GM18498 (cell line): ENCODE measurements around the gene MTG2.

ENCODE experiments used
- ATAC-seq: cut with Tn5 transposase; IDR thresholded peaks from one replicate; pipeline ENCODE4 v1.9.1; 2021; ENCODE audit warnings: mild to moderate bottlenecking, moderate library complexity; ENCODE audit not compliant: unreplicated experiment

MTG2 gene

GRCh38 chr20:62219101-62219991, 36.5 kb downstream of the MTG2 start:
- ATAC-seq, result no peak

- peak; percentile 47 for ATAC-seq
Measured at GRCh38 chr20:62219992-62220665, 37.3 kb downstream of the MTG2 start, which contains the start of gene HRH3. Gene HRH3 (minus strand): TSS chr20:62220278. CDS start chr20:62219970, 308 bp downstream.

- ATAC-seq, result no peak
Measured at GRCh38 chr20:62220666-62221568, 38.1 kb downstream of the MTG2 start.

- ATAC-seq, result no peak
Measured at GRCh38 chr20:62222266-62222850, 39.5 kb downstream of the MTG2 start.

DNA sequence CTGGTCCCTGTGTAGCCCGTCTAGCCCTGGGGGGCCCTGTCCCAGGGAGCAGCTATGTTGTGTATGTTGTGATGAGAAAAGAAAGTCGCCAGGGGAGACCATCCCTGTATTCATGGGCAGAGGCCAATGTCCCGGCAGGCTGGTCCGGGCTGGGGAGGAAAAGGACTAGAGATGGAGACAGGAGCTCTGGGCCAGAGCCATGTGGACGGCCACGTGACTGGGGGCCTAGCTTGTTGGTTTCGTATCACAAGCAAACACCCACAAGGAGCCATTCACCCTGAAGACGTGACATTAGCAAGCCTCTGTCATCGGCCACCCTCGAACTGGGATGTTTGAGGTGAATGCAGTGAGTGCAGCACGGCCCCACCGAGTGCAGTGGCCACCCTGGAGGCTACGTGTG, 40.1 kb downstream of the MTG2 start:
- ATAC-seq, result no peak

DNA sequence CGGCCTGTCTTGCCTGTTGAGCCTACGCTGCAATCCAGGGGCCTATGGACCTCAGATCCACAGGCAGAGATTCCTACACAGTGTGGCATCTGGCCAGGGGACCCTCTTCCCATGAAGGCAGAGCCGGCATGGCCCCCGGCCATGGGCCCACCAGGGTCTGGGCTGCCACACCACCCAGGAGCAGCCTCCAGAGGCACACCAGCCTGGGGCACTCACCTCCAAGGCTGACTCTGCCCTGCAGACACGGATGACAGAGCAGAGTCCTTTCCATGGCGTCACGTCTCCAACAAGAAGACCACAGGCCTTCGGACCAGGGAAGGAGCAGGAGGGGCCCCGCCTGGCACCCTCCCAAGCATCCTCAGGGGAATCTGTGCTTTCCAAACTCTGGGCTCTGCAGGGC, 40.7 kb downstream of the MTG2 start:
- ATAC-seq, result no peak

GRCh38 chr20:62224113-62224855, 41.5 kb downstream of the MTG2 start:
- no peak for ATAC-seq

GRCh38 chr20:62225026-62225425, 42.2 kb downstream of the MTG2 start:
- ATAC-seq, result no peak

GRCh38 chr20:62225820-62226635, 43.2 kb downstream of the MTG2 start:
- no peak for ATAC-seq

DNA sequence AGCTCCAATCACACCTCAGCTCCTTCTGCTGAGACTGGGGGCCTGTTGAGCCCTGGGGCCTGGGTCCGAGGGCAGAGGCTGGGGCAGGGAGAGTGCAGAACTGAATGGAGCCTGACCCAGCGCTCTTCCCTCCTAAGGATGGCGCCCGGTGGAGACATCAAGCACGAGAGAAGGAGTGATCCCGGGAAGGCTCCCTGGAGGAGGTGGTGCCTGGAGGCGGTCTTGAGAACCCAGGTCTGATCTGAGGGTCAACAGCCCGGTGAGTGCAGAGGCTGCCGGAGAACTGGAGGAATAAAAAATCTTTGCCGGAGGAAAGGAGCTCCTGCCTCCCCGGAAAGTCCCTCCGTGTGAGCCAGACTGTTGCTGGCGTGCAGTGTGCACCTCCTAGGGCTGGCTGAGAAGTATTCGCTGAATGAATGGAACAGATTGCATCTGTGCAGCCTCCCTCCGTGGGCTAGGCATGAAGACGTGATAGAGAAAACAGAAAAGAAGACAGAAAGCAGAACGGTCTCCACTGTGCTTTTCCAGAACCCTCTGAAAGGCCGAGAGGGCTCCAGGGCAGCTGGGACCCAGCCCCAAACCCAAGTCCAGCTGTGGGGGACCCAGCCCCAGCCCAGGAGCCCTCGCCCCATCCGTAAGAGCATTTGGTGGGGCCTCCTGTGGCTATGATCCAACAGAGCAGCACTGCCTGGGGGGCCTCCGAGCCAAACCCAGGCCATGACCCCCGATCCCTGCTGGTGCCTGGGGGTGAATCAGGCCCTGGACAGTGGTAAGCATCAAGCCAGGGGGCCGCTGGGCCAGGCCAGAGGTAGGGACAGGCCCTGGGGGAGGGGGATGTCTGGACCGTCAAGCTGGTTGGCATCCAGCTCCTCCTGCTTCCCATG, 44.1 kb downstream of the MTG2 start:
- no peak for ATAC-seq

DNA sequence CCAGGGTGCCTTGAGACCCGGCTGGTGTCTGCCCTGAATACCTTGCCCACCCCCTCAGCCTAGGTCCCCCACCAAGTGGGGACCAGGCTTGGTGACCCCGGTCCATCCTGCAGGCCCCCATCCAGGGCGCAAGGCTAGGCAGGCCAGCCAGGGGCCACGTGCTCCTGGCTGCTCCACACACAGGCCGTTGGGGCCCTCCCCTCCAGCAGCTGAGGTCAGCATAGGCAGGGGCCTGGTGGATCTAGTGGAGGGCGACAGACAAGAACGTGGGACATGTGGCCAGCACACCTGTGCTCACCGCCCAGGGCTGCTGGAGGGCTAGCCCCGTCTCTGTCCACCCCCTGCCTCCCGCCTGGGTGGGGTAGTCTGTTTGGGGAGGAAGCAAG, 44.8 kb downstream of the MTG2 start:
- ATAC-seq, result no peak

DNA sequence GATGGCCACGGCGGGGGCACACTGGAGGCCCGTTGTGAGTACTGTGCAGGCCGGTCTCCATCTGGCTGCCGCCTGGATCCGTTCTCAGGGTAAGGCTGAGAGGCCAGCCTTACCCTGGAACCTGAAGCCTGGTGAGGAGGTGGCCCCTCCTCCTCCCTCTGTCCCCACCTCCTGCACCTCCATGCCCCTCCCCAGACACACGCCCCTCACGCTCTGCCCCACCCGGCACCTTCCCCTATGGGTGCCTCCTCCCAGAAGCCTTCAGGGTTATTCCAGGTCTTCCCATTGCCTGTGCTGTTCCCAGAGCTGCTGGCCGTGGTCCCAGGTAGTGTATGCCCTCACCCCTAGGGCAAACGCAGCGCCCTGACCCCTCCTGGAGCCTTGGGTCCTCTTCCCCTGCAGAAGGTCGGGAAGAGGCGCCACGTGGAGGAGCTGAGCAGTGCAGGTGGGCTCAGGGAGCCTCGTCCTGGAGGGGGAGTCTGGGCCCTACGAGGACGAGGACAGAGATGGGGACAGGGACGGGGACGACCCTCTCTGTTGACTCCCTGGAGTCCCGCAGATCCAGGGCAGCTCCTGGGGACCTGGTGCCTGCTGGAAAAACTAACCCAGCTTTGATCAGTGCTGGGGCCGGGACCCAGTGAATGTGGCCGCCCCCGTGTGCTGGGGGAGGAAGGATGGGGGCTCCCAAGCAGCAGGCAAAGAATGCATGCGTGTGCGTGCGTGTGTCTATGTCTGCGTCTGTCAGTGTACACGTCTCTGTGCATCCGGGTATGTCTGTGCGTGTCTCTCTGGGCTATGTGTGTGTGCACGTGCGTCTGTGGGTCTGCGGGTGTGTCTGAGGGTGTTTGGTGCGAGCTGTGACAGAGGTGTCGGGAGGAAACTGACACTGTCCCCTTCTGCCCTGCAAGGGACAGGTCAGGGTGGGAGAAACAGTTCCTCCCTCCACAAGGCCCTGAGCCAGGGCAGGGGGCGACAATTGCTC, 45.4 kb downstream of the MTG2 start:
- ATAC-seq, result no peak

- no peak for ATAC-seq
Measured at GRCh38 chr20:62228982-62229545, 46.2 kb downstream of the MTG2 start.

DNA sequence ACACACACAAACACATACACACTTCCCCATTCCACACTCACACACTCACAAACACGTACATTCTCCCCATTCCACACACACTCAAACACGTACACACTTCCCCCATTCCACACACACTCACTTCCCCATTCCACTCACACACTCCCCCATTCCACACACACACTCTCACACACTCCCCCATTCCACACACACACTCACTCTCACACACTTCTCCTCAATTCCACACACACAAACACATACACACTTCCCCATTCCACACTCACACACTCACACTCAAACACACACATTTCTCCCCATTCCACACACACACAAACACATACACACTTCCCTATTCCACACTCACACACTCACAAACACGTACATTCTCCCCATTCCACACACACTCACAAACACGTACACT, 46.8 kb downstream of the MTG2 start:
- no peak for ATAC-seq

GRCh38 chr20:62230276-62230675, 47.4 kb downstream of the MTG2 start:
- no peak for ATAC-seq

DNA sequence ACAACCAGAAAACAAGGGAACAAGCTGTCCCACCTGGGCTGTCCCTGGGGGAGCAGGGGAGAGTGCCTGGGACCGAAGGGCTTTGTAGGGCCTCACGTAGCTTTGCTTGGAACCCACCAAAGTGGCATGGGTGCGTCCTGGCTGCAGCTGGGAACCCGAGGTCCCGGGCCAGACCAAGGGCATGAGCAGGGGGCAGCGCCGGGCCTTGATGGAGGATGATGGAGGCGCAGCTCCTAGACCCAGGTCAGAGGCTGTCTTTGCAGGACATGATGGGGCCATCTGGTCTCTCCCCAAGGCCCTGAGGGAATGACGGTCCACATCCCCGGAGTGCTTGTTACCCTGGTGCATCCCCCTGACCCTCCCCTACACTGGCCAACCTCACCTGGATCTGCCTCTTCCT, 47.9 kb downstream of the MTG2 start:
- no peak for ATAC-seq

DNA sequence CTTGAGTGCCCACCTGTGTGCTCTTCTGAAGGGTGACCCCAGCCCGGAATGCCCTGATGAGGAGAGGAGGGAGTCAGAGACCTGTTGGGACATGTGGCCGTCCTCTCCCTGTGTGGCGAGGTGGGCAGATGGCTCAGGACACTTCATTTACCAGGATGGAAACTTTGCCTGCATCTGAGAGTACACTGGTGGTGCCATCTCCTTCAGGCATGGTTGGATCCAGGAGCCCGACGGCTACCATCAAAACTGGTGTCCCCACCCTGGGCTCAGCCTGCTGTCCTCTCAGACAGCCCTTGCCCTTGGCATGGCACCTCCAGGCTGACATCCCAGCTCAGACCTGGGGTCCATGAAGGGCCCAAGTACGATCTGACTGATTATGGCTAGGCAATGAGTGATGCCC, 48.5 kb downstream of the MTG2 start:
- ATAC-seq, result no peak
